ENCODE results near the gene ATP9A.

ATP9A gene

GRCh38 chr20:51810155-51811041 lies 42.2 kb upstream of the ATP9A start:
- TF ChIP-seq, protein P1, sequence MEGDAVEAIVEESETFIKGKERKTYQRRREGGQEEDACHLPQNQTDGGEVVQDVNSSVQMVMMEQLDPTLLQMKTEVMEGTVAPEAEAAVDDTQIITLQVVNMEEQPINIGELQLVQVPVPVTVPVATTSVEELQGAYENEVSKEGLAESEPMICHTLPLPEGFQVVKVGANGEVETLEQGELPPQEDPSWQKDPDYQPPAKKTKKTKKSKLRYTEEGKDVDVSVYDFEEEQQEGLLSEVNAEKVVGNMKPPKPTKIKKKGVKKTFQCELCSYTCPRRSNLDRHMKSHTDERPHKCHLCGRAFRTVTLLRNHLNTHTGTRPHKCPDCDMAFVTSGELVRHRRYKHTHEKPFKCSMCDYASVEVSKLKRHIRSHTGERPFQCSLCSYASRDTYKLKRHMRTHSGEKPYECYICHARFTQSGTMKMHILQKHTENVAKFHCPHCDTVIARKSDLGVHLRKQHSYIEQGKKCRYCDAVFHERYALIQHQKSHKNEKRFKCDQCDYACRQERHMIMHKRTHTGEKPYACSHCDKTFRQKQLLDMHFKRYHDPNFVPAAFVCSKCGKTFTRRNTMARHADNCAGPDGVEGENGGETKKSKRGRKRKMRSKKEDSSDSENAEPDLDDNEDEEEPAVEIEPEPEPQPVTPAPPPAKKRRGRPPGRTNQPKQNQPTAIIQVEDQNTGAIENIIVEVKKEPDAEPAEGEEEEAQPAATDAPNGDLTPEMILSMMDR (IDR thresholded peaks at IDR 0.05; ENCODE audit: low read depth, low read length) = no peak
- H3K4me3 ChIP-seq (ENCODE audit: low read depth, low read length) = no peak overlapping the region

DNA sequence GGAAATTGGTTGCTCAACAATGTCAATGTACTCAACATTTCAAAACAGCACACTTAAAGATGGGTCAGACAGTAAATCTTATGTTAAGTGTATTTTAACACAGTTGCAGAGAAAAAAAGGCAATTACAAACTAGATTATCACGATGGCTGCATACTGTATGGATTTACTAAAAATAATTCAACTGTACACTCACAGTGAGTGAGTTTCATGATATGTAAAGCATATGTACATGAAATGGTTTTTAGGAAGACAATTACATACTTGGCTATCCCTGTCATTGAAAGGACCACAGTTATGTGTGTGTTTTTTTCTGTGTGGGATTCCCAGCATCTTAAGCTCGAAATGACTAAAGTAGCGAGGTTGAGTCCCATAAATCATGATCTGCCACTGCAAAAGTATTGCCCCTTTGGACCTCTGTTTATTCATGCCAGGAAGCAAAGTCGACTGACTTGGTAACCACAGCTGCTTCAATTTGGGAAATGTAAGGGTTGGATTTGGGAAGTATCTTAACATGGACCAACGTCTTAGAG lies 39.6 kb upstream of the ATP9A start:
- H3K4me3 ChIP-seq (ENCODE audit: low read depth, low read length) = no peak overlapping the region
- TF ChIP-seq, protein P1 (IDR thresholded peaks at IDR 0.05; ENCODE audit: low read depth, low read length) = no peak

GRCh38 chr20:51804754-51805153 lies 36.6 kb upstream of the ATP9A start:
- H3K4me3 ChIP-seq (ENCODE audit: low read depth, low read length) = no peak overlapping the region
- TF ChIP-seq, protein P1 (IDR thresholded peaks at IDR 0.05; ENCODE audit: low read depth, low read length) = no peak

- TF ChIP-seq, protein P1 (IDR thresholded peaks at IDR 0.05; ENCODE audit: low read depth, low read length) = no peak
- H3K4me3 ChIP-seq (ENCODE audit: low read depth, low read length) = no peak overlapping the region
Observed at GRCh38 chr20:51803148-51803854, 35.1 kb upstream of the ATP9A start.

DNA sequence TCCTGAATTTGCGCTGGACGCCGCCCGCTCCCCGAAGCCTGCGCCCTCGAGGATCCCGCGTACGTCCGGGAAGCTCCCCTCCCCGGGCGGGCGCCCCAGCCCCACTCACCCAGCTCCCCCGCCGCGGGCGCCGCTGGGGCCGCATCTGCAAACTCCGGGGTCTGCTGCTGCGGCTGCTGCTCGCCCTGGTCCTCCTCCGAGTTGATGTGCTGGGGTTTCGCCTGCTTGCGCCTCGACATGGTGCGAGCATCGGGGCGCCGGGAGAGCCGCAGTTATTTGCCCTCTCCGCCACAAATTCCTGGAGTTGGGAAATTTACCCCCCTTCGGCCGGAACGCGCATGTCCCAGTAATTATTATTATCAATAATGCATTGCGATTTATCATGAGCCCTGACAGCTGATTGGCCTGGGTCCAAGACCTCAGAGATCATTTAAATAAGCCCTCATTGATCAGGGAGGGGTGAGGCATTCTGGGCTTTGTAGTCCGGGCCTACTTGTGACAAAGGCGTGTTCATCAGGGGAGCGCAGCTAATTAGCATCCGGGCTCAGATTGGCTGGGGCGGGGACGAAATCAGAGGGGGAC lies 34.1 kb upstream of the ATP9A start, which contains the start of gene SALL4:
Gene SALL4, minus strand, starts transcription at position 352 of the 582 bp plus-strand sequence. Its CDS starts 113 bp downstream, at position 239.
- TF ChIP-seq, protein P1 (IDR thresholded peaks at IDR 0.05; ENCODE audit: low read depth, low read length) = no peak
- peak within 1 kb of the TSS; percentile 66 for H3K4me3 ChIP-seq (ENCODE audit: low read depth, low read length)

DNA sequence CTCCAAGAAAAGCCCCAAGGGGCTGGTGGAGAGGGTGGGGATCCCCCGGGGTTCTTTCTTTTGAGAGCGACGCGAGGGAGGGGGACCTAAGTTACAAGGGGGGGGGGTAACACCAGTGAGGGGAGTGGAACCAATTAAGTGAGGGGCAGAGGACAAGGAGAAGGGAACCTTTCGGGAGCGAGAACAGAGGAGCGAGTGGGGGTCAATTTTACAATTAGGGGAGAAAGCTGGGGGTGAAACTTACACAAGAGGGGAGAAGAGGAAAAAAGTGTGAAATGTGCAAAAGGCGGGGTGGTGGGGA lies 33.6 kb upstream of the ATP9A start:
- H3K4me3 ChIP-seq (ENCODE audit: low read depth, low read length) = peak overlapping the region; percentile 66
- TF ChIP-seq, protein P1 (IDR thresholded peaks at IDR 0.05; ENCODE audit: low read depth, low read length) = no peak

Data from WI38 (cell line).